ENCODE results near the gene RAP1GAP2.
A peak's percentile ranks its signal among the peaks of the same experiment; 100 is the strongest.

Gene RAP1GAP2

GRCh38 chr17:2912754-2913153 lies 116.5 kb downstream of the RAP1GAP2 start:
- no peak for DNase-seq

DNA sequence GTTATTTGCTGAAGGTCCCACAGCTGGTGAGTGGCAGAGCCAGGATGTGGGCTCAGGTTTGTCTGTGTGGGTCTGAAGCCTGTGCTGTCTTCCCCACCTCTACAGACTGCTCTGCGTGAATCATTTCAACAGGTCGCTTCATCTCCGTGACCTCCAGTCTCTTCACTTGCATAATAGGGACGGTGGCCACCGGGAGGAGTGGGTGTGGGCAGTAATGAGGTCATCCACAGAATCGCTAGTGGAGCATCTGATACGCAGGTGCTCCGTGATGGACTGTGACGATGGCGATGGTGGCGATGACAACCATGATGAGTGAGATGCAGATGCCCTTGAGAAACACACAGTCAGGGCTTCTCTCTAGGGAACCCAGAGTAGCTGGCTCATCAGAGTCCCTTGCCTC lies 120.2 kb downstream of the RAP1GAP2 start:
- DNase-seq, result no peak

DNA sequence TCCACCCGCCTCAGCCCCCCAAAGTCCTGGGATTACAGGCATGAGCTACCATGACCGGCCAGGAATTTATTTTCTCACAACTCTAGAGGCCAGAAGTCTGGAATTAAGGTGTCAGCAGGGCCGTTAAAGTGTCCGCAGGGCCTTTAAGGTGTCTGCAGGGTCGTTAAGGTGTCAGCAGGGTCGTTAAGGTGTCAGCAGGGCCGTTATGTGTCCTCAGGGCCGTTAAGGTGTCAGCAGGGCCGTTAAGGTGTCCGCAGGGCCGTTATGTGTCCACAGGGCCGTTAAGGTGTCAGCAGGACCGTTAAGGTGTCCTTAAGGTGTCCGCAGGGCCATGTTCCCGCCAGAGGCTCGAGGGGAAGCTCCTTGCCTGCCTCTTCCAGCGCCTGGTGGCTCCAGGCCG lies 125.2 kb downstream of the RAP1GAP2 start:
- no peak for DNase-seq

DNA sequence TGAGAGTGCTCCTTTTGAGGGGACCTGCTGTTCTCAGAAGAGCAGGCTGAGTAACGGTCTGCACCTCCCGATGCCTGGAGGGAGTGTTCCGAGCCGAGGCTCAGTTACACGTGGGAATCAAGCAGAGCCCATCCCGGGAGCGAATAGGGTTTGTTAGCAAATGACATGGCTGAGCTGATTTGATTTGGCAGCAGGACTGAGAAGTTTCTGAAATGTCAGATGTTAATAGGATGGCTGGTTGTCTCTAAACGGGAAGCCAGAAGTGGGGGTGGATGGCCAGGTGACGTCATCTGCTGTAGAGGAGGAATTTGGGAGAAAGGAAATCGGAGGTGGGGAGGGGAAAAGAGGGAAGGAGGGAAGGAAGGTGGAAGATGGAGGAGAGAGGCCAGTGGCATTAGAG lies 128.0 kb downstream of the RAP1GAP2 start:
- DNase-seq, result no peak

DNA sequence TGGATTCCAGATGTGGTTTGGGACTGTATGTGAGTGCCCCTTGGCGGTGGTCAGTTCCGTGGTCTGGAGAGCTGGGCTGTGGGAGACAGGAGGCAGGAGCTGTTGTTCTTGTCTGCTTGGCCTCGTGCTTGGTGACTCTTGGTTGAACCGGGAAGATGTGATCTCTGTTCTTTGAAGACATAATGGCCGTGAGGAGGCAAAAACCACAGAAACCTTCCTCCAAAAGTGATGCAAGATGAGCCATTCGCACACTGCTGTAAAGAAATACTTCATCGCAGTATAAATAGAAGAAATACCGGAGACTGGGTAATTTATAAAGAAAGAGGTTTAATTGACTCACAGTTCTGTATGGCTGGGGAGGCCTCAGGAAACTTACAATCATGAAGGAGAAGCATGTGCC lies 128.8 kb downstream of the RAP1GAP2 start:
- no peak for DNase-seq

DNA sequence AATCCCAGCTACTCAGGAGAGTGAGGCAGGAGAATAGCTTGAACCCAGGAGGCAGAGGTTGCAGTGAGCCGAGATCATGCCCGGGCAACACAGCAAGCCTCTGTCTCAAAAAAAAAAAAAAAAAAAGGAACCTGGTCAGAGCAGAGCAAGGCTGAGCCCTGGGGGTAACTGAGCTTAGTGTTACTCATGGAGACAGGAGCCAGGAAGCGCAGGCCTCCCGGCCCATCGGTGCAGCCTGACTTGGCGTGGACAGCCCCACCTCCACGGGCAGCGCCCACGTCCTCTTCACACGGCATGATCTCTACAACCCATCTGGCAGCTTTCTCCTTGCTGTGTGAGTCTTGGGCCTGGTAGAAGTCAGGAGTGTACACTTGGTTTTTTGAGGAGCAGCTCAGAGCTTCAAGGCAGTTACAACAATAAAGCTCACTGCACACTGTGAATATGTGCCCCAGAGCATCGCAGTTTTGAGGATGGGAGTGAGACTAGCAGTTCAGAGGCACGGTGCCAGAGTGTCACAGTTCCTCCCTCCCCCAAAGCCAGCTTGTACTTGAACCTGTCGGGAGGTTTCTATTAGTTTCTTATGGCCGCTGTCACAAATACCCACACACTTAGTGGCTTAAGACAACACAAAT lies 129.9 kb downstream of the RAP1GAP2 start:
- DNase-seq, result no peak

- no peak for DNase-seq
These were observed 132.2 kb downstream of the RAP1GAP2 start for GRCh38 chr17:2928294-2928890.

DNA sequence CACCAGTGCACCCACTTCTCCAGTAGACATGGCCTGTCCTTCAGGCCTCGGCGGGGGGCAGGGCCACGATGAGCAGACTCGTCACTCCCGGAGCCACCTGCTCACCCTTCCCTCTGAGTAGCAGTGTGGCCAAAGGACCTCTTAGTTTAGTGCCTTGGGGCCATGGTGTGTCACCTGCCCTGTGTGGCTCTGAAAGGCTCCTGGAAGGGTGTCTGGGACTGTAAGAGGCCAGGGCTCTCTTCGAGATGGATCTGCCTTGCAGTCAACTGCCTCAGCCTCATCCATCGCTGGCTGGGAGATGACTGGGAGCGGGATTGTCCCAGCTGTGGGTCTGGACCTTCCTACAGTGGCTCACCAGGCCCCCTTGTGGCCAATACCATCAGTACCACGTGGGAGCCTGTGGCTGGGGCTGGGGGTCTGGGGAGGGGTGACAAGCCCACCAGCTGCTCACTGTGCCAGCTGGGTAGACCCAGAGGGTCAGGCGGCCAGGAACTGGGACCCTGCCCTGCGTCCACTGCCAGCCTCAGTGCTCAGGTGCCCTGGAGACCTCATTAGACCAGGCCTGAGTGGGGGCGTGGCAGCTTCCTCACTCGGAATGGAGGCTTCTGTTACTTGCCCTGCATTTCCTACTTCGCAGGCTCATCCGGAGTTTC lies 133.8 kb downstream of the RAP1GAP2 start:
- DNase-seq, result no peak

- no peak for DNase-seq
These were observed 135.6 kb downstream of the RAP1GAP2 start for GRCh38 chr17:2931876-2932275.

- DNase-seq, result no peak
These were observed 136.7 kb downstream of the RAP1GAP2 start for GRCh38 chr17:2932946-2933345.

- no peak for DNase-seq
These were observed 137.4 kb downstream of the RAP1GAP2 start for GRCh38 chr17:2933606-2934005.

DNA sequence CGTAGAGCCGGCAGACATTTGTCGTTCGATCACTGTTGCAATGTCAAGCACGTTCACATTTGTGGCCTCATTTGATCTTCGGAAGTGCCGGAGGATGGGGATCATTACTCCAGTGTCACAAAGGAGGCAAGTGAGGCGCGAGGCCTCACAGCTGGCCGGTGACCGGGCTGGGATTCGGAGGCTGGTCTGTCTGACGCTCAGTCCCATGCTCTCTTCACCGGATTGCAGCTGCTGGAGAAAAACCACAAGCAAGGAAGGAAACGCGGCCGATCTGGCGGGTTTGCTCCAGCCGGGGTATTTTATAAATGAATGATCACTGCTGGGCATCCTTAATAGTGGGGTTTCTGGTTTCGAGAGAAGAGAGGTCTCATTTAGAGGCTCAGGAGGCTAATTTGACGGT lies 139.4 kb downstream of the RAP1GAP2 start:
- DNase-seq, result no peak

- DNase-seq, result no peak
These were observed 140.1 kb downstream of the RAP1GAP2 start for GRCh38 chr17:2936351-2936750.

DNA sequence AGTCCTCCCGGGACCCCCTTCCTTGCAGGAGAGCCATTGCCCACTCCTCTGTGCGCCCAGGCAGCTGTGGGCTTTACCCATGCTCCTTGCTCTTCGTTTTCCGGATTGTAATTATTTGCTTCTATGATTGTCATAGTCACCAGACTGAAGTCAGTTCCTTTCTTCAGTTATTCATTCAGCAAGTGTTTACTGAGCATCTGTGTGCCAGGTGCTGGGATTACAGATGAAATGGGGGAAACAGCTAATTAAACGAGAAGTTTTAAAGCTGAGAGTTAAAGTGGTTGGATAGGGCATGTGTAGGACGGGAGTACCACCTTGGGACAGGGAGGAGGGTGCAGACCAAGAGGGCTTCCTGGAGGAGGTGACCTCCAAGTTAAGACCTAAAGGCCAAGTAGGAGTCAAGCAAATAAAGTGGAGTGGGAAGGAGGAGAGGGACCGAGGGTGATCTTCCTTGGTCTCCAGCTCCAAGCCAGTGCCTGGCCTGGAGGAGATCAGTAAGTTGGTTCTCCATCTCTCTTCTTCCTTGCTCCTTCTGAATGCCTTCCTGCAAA lies 140.6 kb downstream of the RAP1GAP2 start:
- DNase-seq, result no peak

- no peak for DNase-seq
These were observed 141.2 kb downstream of the RAP1GAP2 start for GRCh38 chr17:2937331-2938003.

DNA sequence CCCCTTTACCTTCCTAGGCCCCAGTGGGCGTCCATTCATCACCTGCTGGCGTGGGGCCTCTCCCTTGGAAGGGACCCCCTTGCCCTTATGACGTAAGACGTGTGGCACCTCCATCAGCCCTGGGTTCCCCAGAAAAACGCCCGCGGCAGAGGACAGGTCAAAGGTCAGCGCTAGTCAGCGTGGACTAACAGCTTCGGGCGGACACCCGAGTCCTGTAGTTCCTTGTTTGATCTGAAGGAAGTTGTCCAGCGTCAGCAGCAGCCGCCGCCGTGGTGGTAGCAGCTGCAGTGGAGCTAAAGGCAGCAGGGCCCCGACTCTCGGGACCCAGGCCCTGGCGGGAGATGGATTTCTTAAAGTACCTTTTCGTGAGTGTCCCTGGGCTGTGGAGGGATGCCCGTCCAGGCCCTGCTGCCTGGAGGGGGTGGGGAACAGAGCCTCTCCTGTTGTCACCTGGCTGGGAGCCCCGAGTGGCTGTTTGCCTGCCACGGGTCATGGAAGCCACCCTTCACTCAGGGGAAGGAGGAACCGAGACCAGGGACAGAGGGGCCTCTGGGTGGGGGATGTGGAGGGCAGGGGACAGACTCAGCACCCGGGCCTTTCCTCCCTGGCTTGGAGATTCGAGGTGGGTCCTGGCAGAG lies 143.6 kb downstream of the RAP1GAP2 start:
- peak; percentile 51 for DNase-seq

DNA sequence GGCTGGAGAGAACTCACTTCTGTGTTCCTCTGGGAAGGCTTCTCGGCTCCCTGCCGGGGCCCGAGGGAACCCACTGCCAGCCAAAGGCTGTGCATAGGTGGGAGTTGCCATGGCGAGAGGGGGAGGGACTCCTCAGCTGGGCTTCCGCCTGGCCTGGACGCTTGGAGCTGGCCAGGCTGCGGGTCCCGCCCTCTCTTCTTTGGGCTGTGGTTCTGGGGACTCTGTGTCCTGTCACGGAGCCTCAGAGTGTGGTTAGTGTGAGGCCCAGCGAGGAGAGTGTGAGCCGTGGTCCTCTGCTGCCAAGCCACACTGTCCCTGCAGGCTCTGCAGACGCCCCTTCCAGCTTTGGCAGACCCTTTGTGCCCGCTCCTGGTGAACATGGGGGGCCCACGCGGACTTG lies 144.1 kb downstream of the RAP1GAP2 start:
- DNase-seq, result peak; percentile 53

DNA sequence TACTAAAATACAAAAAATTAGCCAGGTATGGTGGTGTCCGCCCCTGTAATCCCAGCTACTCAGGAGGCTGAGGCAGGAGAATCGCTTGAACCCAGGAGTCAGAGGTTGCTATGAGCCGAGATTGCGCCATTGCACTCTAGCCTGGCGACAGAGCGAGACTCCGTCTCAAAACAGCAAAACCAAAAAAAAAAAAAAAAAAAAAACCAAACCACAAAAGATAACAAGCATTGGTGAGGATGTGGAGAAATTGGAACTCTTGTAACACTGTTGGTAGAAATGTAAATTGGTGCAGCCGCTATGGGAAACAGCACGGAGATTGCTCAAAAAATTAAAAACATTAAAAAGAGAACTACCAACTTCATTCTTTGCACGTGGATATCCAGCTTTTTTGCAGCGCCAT lies 147.7 kb downstream of the RAP1GAP2 start:
- no peak for DNase-seq

GRCh38 chr17:2945299-2945698 lies 149.1 kb downstream of the RAP1GAP2 start:
- no peak for DNase-seq

GRCh38 chr17:2946144-2946543 lies 149.9 kb downstream of the RAP1GAP2 start:
- no peak for DNase-seq

GRCh38 chr17:2947588-2947950 lies 151.3 kb downstream of the RAP1GAP2 start:
- no peak for DNase-seq

- DNase-seq, result no peak
These were observed 151.8 kb downstream of the RAP1GAP2 start for GRCh38 chr17:2947996-2948550.
